Gastroesophageal sphincter (tissue), 3 donors: ENCODE data around the gene CSNK1E.

Experiments
- CTCF ChIP-seq, 4 experiments: fragments of 200-600 bp in 2 of 4; fragments of 450-650 bp in 2 of 4; sonication (generic) in 1 of 4; IDR thresholded peaks; one replicate each; pipeline ENCODE4 v1.5.1; 2017 to 2019; ENCODE audit warnings: antibody characterized with exemption in 4 of 4, mild to moderate bottlenecking in 2 of 4, moderate library complexity in 2 of 4
- EP300 ChIP-seq: sonication (generic); formaldehyde crosslinking; IDR thresholded peaks from one replicate; pipeline ENCODE4 v1.6.1; 2017; ENCODE audit warnings: antibody characterized with exemption, mild to moderate bottlenecking
- POLR2AphosphoS5 ChIP-seq: sonication (generic); formaldehyde crosslinking; IDR thresholded peaks from one replicate; pipeline ENCODE4 v1.6.1; 2017; ENCODE audit warnings: antibody characterized with exemption

DNA sequence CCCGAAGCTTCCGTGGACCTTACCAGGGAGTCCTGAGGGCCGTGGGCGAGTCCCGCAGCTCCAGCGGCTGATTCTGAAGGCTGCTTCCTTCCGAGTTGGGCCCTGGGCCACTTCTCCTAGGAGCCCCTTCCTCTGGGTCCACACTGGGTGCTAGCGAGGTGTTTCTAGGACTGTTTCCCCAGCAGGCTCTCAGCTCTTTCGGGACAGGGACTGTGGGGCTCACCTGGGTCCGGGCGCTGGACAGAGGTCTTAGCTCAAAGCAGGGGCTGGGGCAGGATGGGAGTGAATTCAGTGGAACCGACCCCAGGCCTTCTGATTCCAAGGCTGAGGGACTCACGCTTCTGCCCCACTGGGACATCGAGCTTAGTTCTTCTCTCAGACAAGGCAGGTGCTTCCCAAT is 29.3 kb upstream of the CSNK1E start:
- no peak for TF ChIP-seq CTCF (IDR thresholded peaks at IDR 0.05)
- TF ChIP-seq POLR2AphosphoS5: no peak
- TF ChIP-seq EP300: no peak
